Measurements from ENCODE around the gene MPPED1. TPM values are rescaled to one million over a fixed set of nuclear protein-coding genes. Genes with fewer than 3 reads are reported as not detected.

Gene MPPED1
- total RNA-seq, 1 experiment from 2014 or later: 0.28 TPM

- Mint-ChIP-seq H3K4me3 (no peak overlapping the region), H3K9me3 (no peaks in the 10 kb centered on the region), H3K4me1 (peaks cover 6 to 19% of the 10 kb centered on the region in 2 experiments), H3K27ac (no peak overlapping the region), H3K36me3 (ENCODE audit: insufficient read depth in 1 of 3, low read depth in 3 of 3) (no peaks in the 10 kb centered on the region), H3K27me3 (ENCODE audit: low read depth) (peaks cover 49% of the 10 kb centered on the region)
- no peaks in the 10 kb centered on the region for H4K20me1 ChIP-seq (ENCODE audit: control insufficient read depth, insufficient read depth, insufficient read length)
- H2AK5ac ChIP-seq (ENCODE audit: insufficient read length, low read length): no peak overlapping the region
- no peak overlapping the region for H4K5ac ChIP-seq (ENCODE audit: insufficient read length, low read depth, low read length)
- H3K4me1 ChIP-seq (ENCODE audit: insufficient read depth, low read length): no peaks in the 10 kb centered on the region
- no peak overlapping the region for H2BK12ac ChIP-seq (ENCODE audit: insufficient read length, low read depth, low read length)
- no peaks in the 10 kb centered on the region for H3K9me3 ChIP-seq (ENCODE audit: control insufficient read depth, low read depth, low read length)
- no peak overlapping the region for H3K4ac ChIP-seq (ENCODE audit: low read depth, low read length)
- H2BK20ac ChIP-seq (ENCODE audit: low read depth, low read length, poor library complexity, severe bottlenecking): no peak overlapping the region
- H2AFZ ChIP-seq (ENCODE audit: low read length): no peak overlapping the region
- no peak overlapping the region for H3K56ac ChIP-seq (ENCODE audit: insufficient read length, low read depth, low read length)
- no peak overlapping the region for H3K9ac ChIP-seq (ENCODE audit: extremely low read depth, insufficient read length, low read length)
- H3K79me2 ChIP-seq (ENCODE audit: insufficient read depth, low read length): no peaks in the 10 kb centered on the region
- no peak overlapping the region for H2BK15ac ChIP-seq (ENCODE audit: low read depth, low read length)
- H4K8ac ChIP-seq (replicated peaks; ENCODE audit: insufficient read length, low read depth, low read length): no peak overlapping the region
- TF ChIP-seq CTCF (conservative IDR thresholded peaks at IDR 0.05): no peak
- no peak overlapping the region for H3K23ac ChIP-seq (ENCODE audit: insufficient read length, low read depth, low read length)
- H3K23me2 ChIP-seq (ENCODE audit: insufficient read length, low read depth, low read length, poor library complexity, severe bottlenecking): no peaks in the 10 kb centered on the region
- no peak overlapping the region for H3K4me2 ChIP-seq (ENCODE audit: insufficient read depth, insufficient read length, low read length)
- H3K18ac ChIP-seq (ENCODE audit: insufficient read length, low read depth, low read length): no peak overlapping the region
- no peak overlapping the region for H3T11ph ChIP-seq (ENCODE audit: low read length)
- no peak overlapping the region for H3K14ac ChIP-seq (ENCODE audit: insufficient read depth, low read length)
- no peak overlapping the region for H2BK120ac ChIP-seq (ENCODE audit: low read depth, low read length, poor library complexity, severe bottlenecking)
- H4K91ac ChIP-seq (ENCODE audit: insufficient read length, low read depth, low read length): no peak overlapping the region
- no peak for DNase-seq
- no peaks in the 10 kb centered on the region for H3K79me1 ChIP-seq (ENCODE audit: insufficient read depth, low read depth, low read length, poor library complexity, severe bottlenecking)
- H3K27me3 ChIP-seq (ENCODE audit: insufficient read depth, low read length): peaks cover 13% of the 10 kb centered on the region; the same call in 1 of the 2 replicates
- H3K27ac ChIP-seq (ENCODE audit: insufficient read length, low read depth, low read length): no peak overlapping the region
- no peak overlapping the region for H2BK5ac ChIP-seq (ENCODE audit: insufficient read length, low read length)
- no CpG with 5 or more reads among the region's 8 CpGs for WGBS (ENCODE audit: extremely low coverage, insufficient read length, low lambda C conversion rate)
Observed at GRCh38 chr22:43409046-43409445, 2.8 kb upstream of the MPPED1 start.

All from H9 (cell line).